ENCODE data around the gene RABEP2. TPM values are rescaled to one million over a fixed set of nuclear protein-coding genes. Genes with fewer than 3 reads are reported as not detected.

RABEP2 gene
- total RNA-seq, 1 experiment from 2014 or later = 17.5 TPM

- no peak overlapping the region for H3K9ac ChIP-seq (ENCODE audit: extremely low read depth, insufficient read length, low read length)
- no peak overlapping the region for H2BK15ac ChIP-seq (ENCODE audit: low read depth, low read length)
- no peak overlapping the region for H3K4ac ChIP-seq (ENCODE audit: low read depth, low read length)
- no peak overlapping the region for H3K4me2 ChIP-seq (ENCODE audit: insufficient read depth, insufficient read length, low read length)
- H2BK120ac ChIP-seq (ENCODE audit: low read depth, low read length, poor library complexity, severe bottlenecking) = no peak overlapping the region
- no peak overlapping the region for H3K18ac ChIP-seq (ENCODE audit: insufficient read length, low read depth, low read length)
- no CpG with 5 or more reads among the region's 15 CpGs for WGBS (ENCODE audit: extremely low coverage, insufficient read length, low lambda C conversion rate)
- no peak overlapping the region for H4K8ac ChIP-seq (replicated peaks; ENCODE audit: insufficient read length, low read depth, low read length)
- H3K9me3 ChIP-seq (ENCODE audit: control insufficient read depth, low read depth, low read length) = no peaks in the 10 kb centered on the region
- H2BK20ac ChIP-seq (ENCODE audit: low read depth, low read length, poor library complexity, severe bottlenecking) = no peak overlapping the region
- H2AFZ ChIP-seq (ENCODE audit: low read length) = no peak overlapping the region
- H3K79me2 ChIP-seq (ENCODE audit: insufficient read depth, low read length) = no peaks in the 10 kb centered on the region
- no peak overlapping the region for H2BK12ac ChIP-seq (ENCODE audit: insufficient read length, low read depth, low read length)
- Mint-ChIP-seq H3K27me3 (ENCODE audit: low read depth) (no peaks in the 10 kb centered on the region), H3K36me3 (ENCODE audit: insufficient read depth in 1 of 3, low read depth in 3 of 3) (peaks cover 0 to 2% (median 0%) of the 10 kb centered on the region in 3 experiments; a peak in 1 of 7 replicates), H3K9me3 (no peaks in the 10 kb centered on the region), H3K4me3 (no peak overlapping the region), H3K4me1 (no peaks in the 10 kb centered on the region; a peak in 1 of 4 replicates), H3K27ac (no peak overlapping the region)
- no peak overlapping the region for H2AK5ac ChIP-seq (ENCODE audit: insufficient read length, low read length)
- no peak overlapping the region for H3T11ph ChIP-seq (ENCODE audit: low read length)
- no peak overlapping the region for H4K91ac ChIP-seq (ENCODE audit: insufficient read length, low read depth, low read length)
- no peak overlapping the region for H4K5ac ChIP-seq (ENCODE audit: insufficient read length, low read depth, low read length)
- no peaks in the 10 kb centered on the region for H3K27me3 ChIP-seq (ENCODE audit: insufficient read depth, low read length)
- H4K20me1 ChIP-seq (ENCODE audit: control insufficient read depth, insufficient read depth, insufficient read length) = no peaks in the 10 kb centered on the region
- no peaks in the 10 kb centered on the region for H3K79me1 ChIP-seq (ENCODE audit: insufficient read depth, low read depth, low read length, poor library complexity, severe bottlenecking)
- no peak overlapping the region for H2BK5ac ChIP-seq (ENCODE audit: insufficient read length, low read length)
- no peak for DNase-seq
- no peak overlapping the region for H3K27ac ChIP-seq (ENCODE audit: insufficient read length, low read depth, low read length)
- no peaks in the 10 kb centered on the region for H3K4me1 ChIP-seq (ENCODE audit: insufficient read depth, low read length)
- TF ChIP-seq CTCF (conservative IDR thresholded peaks at IDR 0.05) = no peak
- no peaks in the 10 kb centered on the region for H3K23me2 ChIP-seq (ENCODE audit: insufficient read length, low read depth, low read length, poor library complexity, severe bottlenecking)
- H3K14ac ChIP-seq (ENCODE audit: insufficient read depth, low read length) = no peak overlapping the region
- H3K56ac ChIP-seq (ENCODE audit: insufficient read length, low read depth, low read length) = no peak overlapping the region
- H3K23ac ChIP-seq (ENCODE audit: insufficient read length, low read depth, low read length) = no peak overlapping the region
These were observed 23.2 kb downstream of the RABEP2 start for GRCh38 chr16:28901862-28902261.
